D721Med (cell line): Measurements from ENCODE around the gene CTNNBIP1.

Source experiments
- DNase-seq: peaks from one replicate; pipeline ENCODE4 v3.0.0; 2011; ENCODE audit warnings: low spot score; ENCODE audit not compliant: insufficient read length
- FAIRE-seq: peaks from 2 replicates; lab custom pipeline; 2011; peaks lifted over from hg19 to GRCh38; lab: Jason Lieb, UNC
- CTCF ChIP-seq: IDR thresholded peaks from 2 replicates; pipeline ENCODE4 v1.5.1; 2012; ENCODE audit warnings: mild to moderate bottlenecking, control low read depth; ENCODE audit not compliant: insufficient read depth; ENCODE audit errors: missing control alignments

Gene CTNNBIP1

GRCh38 chr1:9846611-9847171, 63.4 kb downstream of the CTNNBIP1 start:
- FAIRE-seq (no peak), DNase-seq (no peak)
- no peak for TF ChIP-seq CTCF

GRCh38 chr1:9845914-9846313, 64.2 kb downstream of the CTNNBIP1 start:
- TF ChIP-seq CTCF = no peak
- DNase-seq = no peak
- FAIRE-seq = no peak

- DNase-seq (no peak), FAIRE-seq (no peak)
- no peak for TF ChIP-seq CTCF
Measured at GRCh38 chr1:9844756-9845155, 65.3 kb downstream of the CTNNBIP1 start.

- DNase-seq (no peak), FAIRE-seq (no peak)
- TF ChIP-seq CTCF = no peak
Measured at GRCh38 chr1:9844106-9844505, 66.0 kb downstream of the CTNNBIP1 start.

- DNase-seq (no peak), FAIRE-seq (no peak)
- no peak for TF ChIP-seq CTCF
Measured at GRCh38 chr1:9843576-9843945, 66.5 kb downstream of the CTNNBIP1 start.

- DNase-seq = no peak
Measured at GRCh38 chr1:9842781-9843575, 67.1 kb downstream of the CTNNBIP1 start.

More at GRCh38 chr1:9842781-9843575, 67.1 kb downstream of the CTNNBIP1 start:
- no peak for FAIRE-seq
- TF ChIP-seq CTCF = no peak
